GM06990 (cell line): Measurements from ENCODE around the gene KIAA1217.
A peak's percentile ranks its signal among the peaks of the same experiment; 100 is the strongest.

Source experiments
- DNase-seq: peaks from one replicate; pipeline ENCODE4 v3.0.0-alpha.2; 2011; ENCODE audit not compliant: insufficient read length; ENCODE audit errors: extremely low read depth
- H3K27me3 ChIP-seq: replicated peaks from 2 replicates; pipeline ENCODE4 v1.6.0; 2011; ENCODE audit warnings: low read length; ENCODE audit not compliant: control insufficient read depth, insufficient read depth
- H3K36me3 ChIP-seq: 2 replicates; pipeline ENCODE4 v1.5.1; 2011; ENCODE audit warnings: low read length; ENCODE audit not compliant: control insufficient read depth, insufficient read depth
- H3K4me3 ChIP-seq: replicated peaks from 2 replicates; pipeline ENCODE4 v1.5.1; 2011; ENCODE audit warnings: low read depth, mild to moderate bottlenecking, control low read depth, low read length
- TF ChIP-seq, protein P1 (sequence below): IDR thresholded peaks from 2 replicates; pipeline ENCODE4 v1.5.1; 2011; ENCODE audit warnings: low read length, control low read depth, mild to moderate bottlenecking, inconsistent platforms; ENCODE audit not compliant: insufficient read depth, poor library complexity, severe bottlenecking

Gene KIAA1217

GRCh38 chr10:24255881-24256311 is 47.0 kb downstream of the KIAA1217 start:
- TF ChIP-seq, protein P1, sequence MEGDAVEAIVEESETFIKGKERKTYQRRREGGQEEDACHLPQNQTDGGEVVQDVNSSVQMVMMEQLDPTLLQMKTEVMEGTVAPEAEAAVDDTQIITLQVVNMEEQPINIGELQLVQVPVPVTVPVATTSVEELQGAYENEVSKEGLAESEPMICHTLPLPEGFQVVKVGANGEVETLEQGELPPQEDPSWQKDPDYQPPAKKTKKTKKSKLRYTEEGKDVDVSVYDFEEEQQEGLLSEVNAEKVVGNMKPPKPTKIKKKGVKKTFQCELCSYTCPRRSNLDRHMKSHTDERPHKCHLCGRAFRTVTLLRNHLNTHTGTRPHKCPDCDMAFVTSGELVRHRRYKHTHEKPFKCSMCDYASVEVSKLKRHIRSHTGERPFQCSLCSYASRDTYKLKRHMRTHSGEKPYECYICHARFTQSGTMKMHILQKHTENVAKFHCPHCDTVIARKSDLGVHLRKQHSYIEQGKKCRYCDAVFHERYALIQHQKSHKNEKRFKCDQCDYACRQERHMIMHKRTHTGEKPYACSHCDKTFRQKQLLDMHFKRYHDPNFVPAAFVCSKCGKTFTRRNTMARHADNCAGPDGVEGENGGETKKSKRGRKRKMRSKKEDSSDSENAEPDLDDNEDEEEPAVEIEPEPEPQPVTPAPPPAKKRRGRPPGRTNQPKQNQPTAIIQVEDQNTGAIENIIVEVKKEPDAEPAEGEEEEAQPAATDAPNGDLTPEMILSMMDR = no peak
- Histone ChIP-seq H3K4me3 (peak overlapping the region; percentile 37), H3K27me3 (no peaks in the 10 kb centered on the region), H3K36me3 (no peaks in the 10 kb centered on the region)
- no peak for DNase-seq

- H3K27me3 ChIP-seq = no peaks in the 10 kb centered on the region
- H3K4me3 ChIP-seq = peak overlapping the region; percentile 25
- TF ChIP-seq, protein P1 = no peak
- H3K36me3 ChIP-seq = no peaks in the 10 kb centered on the region
- no peak for DNase-seq
Observed at GRCh38 chr10:24256619-24257107, 47.7 kb downstream of the KIAA1217 start.

DNA sequence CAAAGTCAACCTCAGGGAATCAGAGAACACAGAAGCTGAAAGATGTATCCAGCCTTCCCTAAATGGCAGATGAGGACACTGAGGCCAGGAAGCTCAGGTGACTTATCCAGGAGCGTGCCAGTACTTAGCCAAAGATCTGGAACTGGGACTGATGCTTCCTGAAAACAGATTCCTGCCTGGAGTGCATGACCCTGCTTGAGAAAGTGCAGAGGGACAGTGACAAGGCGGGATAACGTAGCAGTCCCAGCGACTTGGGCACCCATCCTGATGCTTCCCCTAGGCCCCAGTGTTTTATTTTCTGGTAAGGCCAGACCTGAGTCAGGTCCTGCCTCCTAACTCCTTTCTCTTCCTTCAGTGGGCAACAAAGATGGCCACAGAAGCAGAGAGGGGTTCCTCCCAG is 48.6 kb downstream of the KIAA1217 start:
- TF ChIP-seq, protein P1 = no peak
- Histone ChIP-seq H3K27me3 (no peaks in the 10 kb centered on the region), H3K36me3 (no peaks in the 10 kb centered on the region), H3K4me3 (no peak overlapping the region)
- DNase-seq = no peak

DNA sequence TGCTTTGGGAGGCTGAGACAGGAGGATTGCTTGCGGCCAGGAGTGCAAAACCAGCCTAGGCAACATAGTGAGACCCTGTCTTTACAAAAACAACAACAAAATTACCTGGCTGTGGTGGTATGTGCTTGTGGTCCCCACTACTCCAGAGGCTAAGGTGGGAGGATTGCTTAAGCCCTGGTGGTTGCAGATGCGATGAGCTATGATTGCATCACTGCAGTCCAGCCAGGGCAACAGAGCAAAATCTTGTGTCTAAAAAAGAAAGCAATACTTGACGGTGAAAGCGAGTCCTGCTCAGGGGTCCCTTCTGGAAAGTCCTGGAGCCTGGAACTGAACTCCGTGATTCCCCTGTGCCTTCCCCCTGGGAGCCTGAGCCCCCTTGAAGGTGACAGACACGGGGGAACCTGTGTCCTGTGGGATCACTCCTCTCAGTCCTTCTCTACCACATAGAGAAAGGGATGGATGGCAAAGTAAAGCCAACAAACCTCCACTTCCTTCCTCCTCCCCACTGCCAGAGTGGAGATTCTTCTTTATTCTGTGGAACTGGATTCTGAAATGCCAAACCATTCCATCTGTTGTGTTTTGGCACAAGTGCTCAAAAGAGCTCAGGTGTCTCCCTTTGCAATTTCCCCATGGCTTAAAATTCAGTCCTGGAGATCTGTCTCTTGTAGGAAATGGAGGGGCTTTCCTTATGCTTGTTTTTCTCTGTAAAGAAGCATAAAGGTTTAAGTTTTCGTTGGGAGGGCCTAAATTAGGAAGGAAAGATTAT is 50.6 kb downstream of the KIAA1217 start:
- TF ChIP-seq, protein P1 = no peak
- Histone ChIP-seq H3K4me3 (no peak overlapping the region), H3K27me3 (no peaks in the 10 kb centered on the region), H3K36me3 (no peaks in the 10 kb centered on the region)
- no peak for DNase-seq

GRCh38 chr10:24261627-24262026 is 52.7 kb downstream of the KIAA1217 start:
- TF ChIP-seq, protein P1 = no peak
- H3K36me3 ChIP-seq = no peaks in the 10 kb centered on the region
- no peak overlapping the region for H3K4me3 ChIP-seq
- no peaks in the 10 kb centered on the region for H3K27me3 ChIP-seq
- DNase-seq = no peak
